ENCODE results near the gene IL19.
"Not testable (repeated sequence)": the region's sequence is repeated elsewhere in the genome, so short reads cannot be mapped to it uniquely, and the experiment has no call there.

IL19 gene

DNA sequence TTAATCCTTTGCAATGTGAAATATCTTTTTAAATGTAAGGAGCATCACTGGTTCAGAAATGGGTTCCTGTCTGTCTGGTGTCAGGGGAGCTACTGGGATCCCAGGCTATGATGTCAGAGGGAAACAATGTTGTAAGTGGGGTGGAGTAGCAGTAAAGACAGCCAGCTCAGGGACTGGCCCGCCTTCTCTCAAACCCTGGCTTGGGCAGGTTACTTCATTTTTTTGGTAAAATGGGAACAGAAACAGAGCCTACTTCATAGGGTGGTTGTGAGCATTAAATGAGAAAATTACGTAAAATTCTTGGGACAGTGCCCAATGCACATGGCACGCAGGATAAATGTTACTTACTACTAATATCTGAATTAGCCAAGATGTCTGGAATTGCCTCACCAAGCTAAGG, 64.1 kb downstream of the IL19 start:
- no peak for DNase-seq

GRCh38 chr1:206835186-206835585, 64.6 kb downstream of the IL19 start:
- no peak for DNase-seq

DNA sequence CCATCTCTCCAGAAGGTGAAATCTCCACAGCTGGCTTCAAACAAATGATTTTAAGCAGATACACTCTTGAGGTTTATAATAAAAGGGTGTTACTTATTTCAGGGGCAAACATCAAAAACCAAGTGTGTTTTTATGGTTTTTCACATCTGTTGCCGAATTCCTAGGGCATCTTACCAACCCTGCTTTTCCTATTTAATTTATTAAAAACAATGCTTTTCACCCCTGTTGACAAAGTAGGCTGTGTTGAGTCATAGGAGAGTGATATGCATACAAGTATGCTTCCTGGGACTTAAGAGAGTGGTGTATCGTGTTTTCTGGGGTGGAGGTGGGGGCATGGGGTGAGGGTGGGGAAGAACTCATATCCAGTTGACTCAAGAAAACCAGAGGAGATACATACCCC, 65.5 kb downstream of the IL19 start:
- no peak for DNase-seq

DNA sequence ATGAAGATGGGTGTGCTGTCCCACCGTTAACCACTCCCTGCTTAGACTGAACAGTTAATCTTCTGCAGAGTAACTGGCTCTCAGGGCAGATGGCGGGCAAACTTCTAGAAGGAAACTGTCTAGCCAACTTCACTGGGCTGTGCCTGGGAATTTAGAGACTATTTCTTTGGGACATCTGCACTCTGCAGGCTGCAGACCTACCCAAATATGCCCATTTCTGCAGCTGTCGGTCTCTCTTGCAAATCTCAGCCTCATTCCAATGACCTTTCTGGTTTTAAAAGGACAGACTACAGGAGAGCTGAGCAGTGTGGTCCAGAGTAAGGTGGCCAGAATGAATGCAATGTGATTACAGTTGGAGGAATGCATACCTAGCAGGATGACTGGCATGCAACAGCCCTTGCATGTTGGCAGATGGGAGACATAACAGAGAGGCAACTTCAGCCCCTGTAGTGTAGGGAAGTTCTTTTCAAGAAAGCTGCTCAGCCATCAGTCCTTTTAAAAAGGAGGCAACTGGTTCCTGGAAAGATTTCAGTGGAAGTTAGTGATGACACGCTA, 68.5 kb downstream of the IL19 start:
- DNase-seq = no peak

DNA sequence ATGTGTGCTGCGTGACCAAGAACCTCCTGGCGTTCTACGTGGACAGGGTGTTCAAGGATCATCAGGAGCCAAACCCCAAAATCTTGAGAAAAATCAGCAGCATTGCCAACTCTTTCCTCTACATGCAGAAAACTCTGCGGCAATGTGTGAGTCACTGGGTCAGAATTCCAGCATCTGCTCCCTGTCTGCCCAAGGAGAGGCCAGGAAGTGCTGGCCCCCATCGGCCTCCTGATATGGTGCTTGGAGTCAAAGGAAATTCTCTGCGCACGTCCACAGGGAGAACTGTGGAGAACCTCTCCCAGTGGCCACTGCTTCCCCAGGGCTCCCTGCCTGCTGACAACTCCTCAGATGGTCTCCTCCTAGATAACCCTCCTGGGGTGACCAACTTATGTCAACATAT, 69.3 kb downstream of the IL19 start:
- no peak for DNase-seq

DNA sequence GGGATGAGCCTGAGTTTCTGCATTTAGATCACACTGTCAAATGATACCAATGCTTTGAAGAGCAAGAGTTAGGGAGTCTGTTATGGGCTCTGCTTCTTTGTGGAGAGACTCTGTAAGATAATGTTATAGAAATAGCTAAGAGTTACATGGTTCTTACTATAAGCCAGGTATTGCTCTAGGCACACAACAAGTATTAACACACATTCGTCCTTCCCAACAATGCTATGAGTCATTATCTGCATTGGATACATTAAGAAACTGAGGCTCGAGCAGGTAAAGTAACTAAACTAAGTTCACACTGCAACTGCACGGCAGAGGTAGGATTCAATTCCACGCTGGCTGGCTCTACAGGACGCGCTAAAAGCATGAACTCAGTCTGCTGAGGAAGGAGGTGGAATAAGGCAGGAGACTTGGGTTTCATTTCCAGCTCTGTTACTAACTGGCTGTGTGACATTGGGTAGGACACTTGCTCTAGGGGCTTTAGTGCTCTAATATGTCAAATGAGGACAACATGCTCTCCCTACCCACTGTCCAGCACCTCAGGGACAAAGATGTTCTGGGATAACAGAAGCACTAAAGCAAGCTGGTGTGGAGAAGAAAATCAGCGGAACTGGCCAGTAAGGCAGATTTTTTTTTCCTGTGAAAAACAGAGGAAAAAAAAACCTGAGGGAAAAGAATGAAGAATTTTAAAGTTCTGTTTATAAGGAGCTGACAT, 71.2 kb downstream of the IL19 start:
- DNase-seq = no peak

GRCh38 chr1:206842854-206843253, 72.3 kb downstream of the IL19 start:
- DNase-seq = no peak

- DNase-seq = no peak
Measured at GRCh38 chr1:206843626-206844025, 73.1 kb downstream of the IL19 start.

- no peak for DNase-seq
Measured at GRCh38 chr1:206846487-206846886, 75.9 kb downstream of the IL19 start.

GRCh38 chr1:206847337-206847834, 76.8 kb downstream of the IL19 start:
- no peak for DNase-seq

DNA sequence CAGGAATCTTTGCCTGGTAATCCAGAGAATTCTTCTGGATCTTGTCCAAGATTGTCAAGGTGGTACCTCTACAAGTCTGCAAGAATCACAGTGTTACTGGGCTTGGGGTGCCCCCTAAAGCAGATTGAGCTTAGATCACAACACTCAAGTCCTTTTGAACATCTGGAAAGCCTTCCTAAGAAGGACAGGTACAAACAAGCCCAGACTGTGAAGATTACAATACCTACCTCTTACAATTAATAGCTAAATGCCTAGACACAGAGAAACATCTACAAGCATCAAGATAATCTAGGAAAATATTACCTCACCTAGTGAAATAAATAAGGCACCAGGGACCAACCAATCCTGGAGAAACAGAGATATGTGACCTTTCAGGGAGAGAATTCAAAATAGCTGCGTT, 77.4 kb downstream of the IL19 start:
- no peak for DNase-seq

DNA sequence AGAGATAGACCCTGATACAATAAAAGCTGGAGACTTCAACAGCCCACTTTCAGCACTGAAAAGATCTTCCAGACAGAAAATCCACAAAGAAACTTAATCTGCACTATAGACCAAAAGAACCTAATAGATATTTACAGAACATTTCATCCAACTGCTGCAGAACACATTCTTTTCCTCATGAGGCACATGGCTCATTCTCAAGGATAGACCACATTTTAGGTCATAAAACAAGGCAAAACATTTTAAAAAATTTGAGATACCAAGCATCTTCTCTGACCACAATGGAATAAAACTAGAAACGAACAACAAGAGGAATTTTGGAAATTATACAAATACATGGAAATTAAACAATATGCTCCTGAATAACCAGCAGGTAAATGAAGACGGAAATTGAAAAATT, 79.8 kb downstream of the IL19 start:
- no peak for DNase-seq

GRCh38 chr1:206851341-206852010, 80.9 kb downstream of the IL19 start:
- DNase-seq = no peak

DNA sequence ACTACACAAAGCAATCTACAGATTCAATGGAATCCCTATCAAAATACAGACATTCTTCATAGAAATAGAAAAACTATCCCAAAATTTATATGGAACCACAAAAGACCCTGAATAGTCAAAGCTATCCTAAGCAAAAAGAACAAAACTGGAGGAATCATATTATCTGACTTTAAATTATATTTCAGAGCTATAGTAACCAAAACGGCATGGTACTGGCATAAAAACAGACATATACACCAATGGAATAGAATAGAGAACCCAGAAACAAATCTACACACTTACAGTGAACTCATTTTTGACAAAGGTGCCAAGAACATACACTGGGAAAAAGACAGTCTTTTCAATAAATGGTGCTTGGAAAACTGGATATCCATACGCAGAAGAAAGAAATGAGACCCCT, 82.1 kb downstream of the IL19 start:
- DNase-seq = not testable (repeated sequence)

- DNase-seq = not testable (repeated sequence)
Measured at GRCh38 chr1:206853696-206854095, 83.1 kb downstream of the IL19 start.

- no peak for DNase-seq
Measured at GRCh38 chr1:206854401-206855129, 84.0 kb downstream of the IL19 start.

GRCh38 chr1:206855859-206856258, 85.3 kb downstream of the IL19 start:
- no peak for DNase-seq

- DNase-seq = no peak
Measured at GRCh38 chr1:206856674-206857464, 86.3 kb downstream of the IL19 start.

- no peak for DNase-seq
Measured at GRCh38 chr1:206859082-206859521, 88.5 kb downstream of the IL19 start.

- no peak for DNase-seq
Measured at GRCh38 chr1:206860165-206860564, 89.6 kb downstream of the IL19 start.

GRCh38 chr1:206863266-206863665, 92.7 kb downstream of the IL19 start:
- DNase-seq = no peak

DNA sequence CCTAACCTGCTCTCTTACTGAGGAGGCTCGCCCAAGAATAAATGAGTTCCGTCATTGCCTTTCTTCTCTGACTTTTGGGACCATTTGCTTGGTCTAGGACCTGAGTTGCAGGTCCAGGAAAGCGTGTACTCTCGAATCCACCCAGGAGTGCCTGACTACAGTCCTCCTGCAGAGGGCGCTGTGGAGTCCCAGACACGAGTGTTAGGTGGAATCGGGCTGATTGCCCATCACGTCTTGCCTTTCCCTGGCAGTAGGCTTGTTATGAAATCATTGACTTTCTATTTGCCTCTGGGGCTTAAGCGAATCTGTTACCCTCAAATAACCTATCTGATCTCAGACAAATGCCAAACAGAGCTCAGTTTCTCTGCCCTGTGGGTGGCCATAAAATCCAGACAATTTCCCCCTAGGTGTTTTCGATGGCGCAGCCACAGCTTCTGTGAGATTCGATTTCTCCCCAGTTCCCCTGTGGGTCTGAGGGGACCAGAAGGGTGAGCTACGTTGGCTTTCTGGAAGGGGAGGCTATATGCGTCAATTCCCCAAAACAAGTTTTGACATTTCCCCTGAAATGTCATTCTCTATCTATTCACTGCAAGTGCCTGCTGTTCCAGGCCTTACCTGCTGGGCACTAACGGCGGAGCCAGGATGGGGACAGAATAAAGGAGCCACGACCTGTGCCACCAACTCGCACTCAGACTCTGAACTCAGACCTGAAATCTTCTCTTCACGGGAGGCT, 94.5 kb downstream of the IL19 start, which contains the start of gene IL20:
TSS of gene IL20 (plus strand) at position 685 of the 733 bp plus-strand sequence. CDS start 230 bp downstream, outside the sequence.
- DNase-seq = no peak

Data from right forelimb (tissue), 1 donor.